IMR-90 (cell line): Measurements from ENCODE around the gene FBXW8. TPM values are rescaled to one million over a fixed set of nuclear protein-coding genes. Genes with fewer than 3 reads are reported as not detected.
A peak's percentile ranks its signal among the peaks of the same experiment; 100 is the strongest.

Experiments used
- ATAC-seq: fragments of 200-7000 bp; cut with Tn5 transposase; 2 replicates; pipeline ENCODE4 v1.9.1; 2020; ENCODE audit warnings: low read depth, mild to moderate bottlenecking, moderate library complexity
- BruUV-seq: library from RNA; stranded (reverse); fragments of 400-500 nt; replicated peaks from 2 replicates; lab custom pipeline; 2021; lab: Mats Ljungman, UMichigan
- CTCF ChIA-PET: fragments of 300-600 bp; formaldehyde crosslinking; extraction: SDS; loops from one replicate; lab custom pipeline; 2021; ENCODE audit warnings: antibody characterized with exemption; lab: Yijun Ruan, JAX
- POLR2A ChIA-PET: fragments of 300-600 bp; sonication (Branson Sonifier 250); formaldehyde crosslinking; loops from one replicate; lab custom pipeline; 2022; ENCODE audit warnings: antibody characterized with exemption; ENCODE audit not compliant: unreplicated experiment; lab: Charles Lee
- DNase-seq: peaks from one replicate; pipeline ENCODE4 v3.0.0; 2013
- H2AFZ ChIP-seq: replicated peaks from 2 replicates; pipeline ENCODE3; 2013; ENCODE audit warnings: low read length, mild to moderate bottlenecking; ENCODE audit not compliant: poor library complexity
- H2AK5ac ChIP-seq: 2 replicates; pipeline ENCODE4 v1.6.1; 2013; ENCODE audit warnings: low read depth, low read length, inconsistent platforms
- H2AK9ac ChIP-seq: replicated peaks from 2 replicates; pipeline ENCODE3; 2013; ENCODE audit warnings: mild to moderate bottlenecking, low read depth, low read length, moderate library complexity; ENCODE audit not compliant: poor library complexity
- H2BK120ac ChIP-seq: 2 replicates; pipeline ENCODE4 v1.6.1; 2013; ENCODE audit warnings: low read depth, low read length, inconsistent platforms
- H2BK15ac ChIP-seq: 3 replicates; pipeline ENCODE4 v1.6.1; 2013; ENCODE audit warnings: low read depth, low read length, inconsistent platforms
- H2BK20ac ChIP-seq: 2 replicates; pipeline ENCODE4 v1.6.1; 2013; ENCODE audit warnings: low read depth, mild to moderate bottlenecking, inconsistent platforms, low read length, moderate library complexity
- H2BK5ac ChIP-seq: 2 replicates; pipeline ENCODE4 v1.6.1; 2013; ENCODE audit warnings: mild to moderate bottlenecking, low read depth, low read length, inconsistent platforms; ENCODE audit not compliant: poor library complexity, severe bottlenecking
- H3K14ac ChIP-seq: replicated peaks from 2 replicates; pipeline ENCODE4 v1.6.1; 2013; ENCODE audit warnings: low read depth, low read length, inconsistent platforms
- H3K18ac ChIP-seq: 2 replicates; pipeline ENCODE4 v1.6.1; 2013; ENCODE audit warnings: low read depth, low read length, control low read depth
- H3K23ac ChIP-seq: 2 replicates; pipeline ENCODE4 v1.6.1; 2013; ENCODE audit warnings: low read depth, low read length, inconsistent platforms
- H3K27ac ChIP-seq: 2 replicates; pipeline ENCODE4 v1.5.1; 2013; ENCODE audit warnings: mild to moderate bottlenecking, control low read depth, low read length; ENCODE audit not compliant: insufficient read depth
- H3K27me3 ChIP-seq: 2 replicates; pipeline ENCODE4 v1.6.1; 2013; ENCODE audit warnings: low read length; ENCODE audit not compliant: control insufficient read depth, insufficient read depth
- H3K36me3 ChIP-seq: 2 replicates; pipeline ENCODE4 v1.6.1; 2013; ENCODE audit warnings: low read length, mixed read lengths; ENCODE audit not compliant: control insufficient read depth, insufficient read depth
- H3K4ac ChIP-seq: 2 replicates; pipeline ENCODE4 v1.6.1; 2013; ENCODE audit warnings: low read depth, low read length, inconsistent platforms
- H3K4me1 ChIP-seq: 2 replicates; pipeline ENCODE4 v1.6.1; 2013; ENCODE audit warnings: low read length, mixed read lengths; ENCODE audit not compliant: control insufficient read depth, insufficient read depth
- H3K4me2 ChIP-seq: 2 replicates; pipeline ENCODE4 v1.6.1; 2013; ENCODE audit warnings: low read depth, mild to moderate bottlenecking, control low read depth, low read length, moderate library complexity
- H3K4me3 ChIP-seq: 2 replicates; pipeline ENCODE4 v1.5.1; 2013; ENCODE audit warnings: low read depth, mild to moderate bottlenecking, control low read depth, low read length, moderate library complexity; ENCODE audit not compliant: insufficient read depth
- H3K56ac ChIP-seq: 2 replicates; pipeline ENCODE4 v1.6.1; 2013; ENCODE audit warnings: low read length, inconsistent platforms; ENCODE audit not compliant: insufficient read depth; ENCODE audit errors: extremely low read depth
- H3K79me1 ChIP-seq, 2 experiments: 2 replicates each; pipeline ENCODE4 v1.6.1; 2013; ENCODE audit warnings: low read length in 2 of 2, inconsistent platforms in 1 of 2, low read depth in 1 of 2
- H3K9ac ChIP-seq: 2 replicates; pipeline ENCODE4 v1.6.1; 2013; ENCODE audit warnings: low read depth, low read length, control low read depth
- H3K9me1 ChIP-seq: 2 replicates; pipeline ENCODE4 v1.6.1; 2013; ENCODE audit warnings: low read length, inconsistent platforms; ENCODE audit not compliant: insufficient read depth
- H3K9me3 ChIP-seq: 2 replicates; pipeline ENCODE4 v1.6.1; 2013; ENCODE audit warnings: low read length; ENCODE audit not compliant: control insufficient read depth, insufficient read depth
- H4K20me1 ChIP-seq: 2 replicates; pipeline ENCODE4 v1.6.1; 2013; ENCODE audit warnings: low read length, inconsistent platforms; ENCODE audit not compliant: insufficient read depth
- H4K5ac ChIP-seq: 2 replicates; pipeline ENCODE4 v1.6.1; 2013; ENCODE audit warnings: mild to moderate bottlenecking, low read depth, low read length, control low read depth
- H4K8ac ChIP-seq, 2 experiments: 2 replicates each; pipeline ENCODE4 v1.6.1; 2013; ENCODE audit warnings: low read depth in 2 of 2, low read length in 2 of 2, control low read depth in 1 of 2, inconsistent platforms in 1 of 2
- H4K91ac ChIP-seq: 2 replicates; pipeline ENCODE4 v1.6.1; 2013; ENCODE audit warnings: low read depth, low read length, inconsistent platforms; ENCODE audit not compliant: insufficient read depth
- CTCF ChIP-seq: conservative IDR thresholded peaks from 2 replicates; pipeline ENCODE4 v1.5.1; 2012; ENCODE audit warnings: mild to moderate bottlenecking, low read depth, low read length, improper control_type of control experiment
- MAZ ChIP-seq: IDR thresholded peaks from 2 replicates; pipeline ENCODE4 v1.6.1; 2012; ENCODE audit warnings: low read depth, mild to moderate bottlenecking, low read length, improper control_type of control experiment, moderate library complexity, borderline replicate concordance
- RAD21 ChIP-seq: IDR thresholded peaks from 2 replicates; pipeline ENCODE4 v1.6.1; 2012; ENCODE audit warnings: low read length, improper control_type of control experiment
- WGBS, 2 experiments: methylation state at CpG; one replicate each; pipeline versions ENCODE4 v1.1.5 to v1.1.7; 2013; ENCODE audit warnings: missing lambda C conversion rate in 2 of 2; ENCODE audit not compliant: insufficient read length in 1 of 2; ENCODE audit errors: extremely low coverage in 2 of 2; 5-methylcytosine and 5-hydroxymethylcytosine counted together
- dilution Hi-C: fragments of 300-500 bp; cut with HindIII; formaldehyde crosslinking; loops from one replicate; pipeline ENCODE4 v1.14.3; 2018; ENCODE audit warnings: low sequenced_read_pairs; ENCODE audit not compliant: unreplicated experiment
- in situ Hi-C: fragments of 300-500 bp; cut with MboI; formaldehyde crosslinking; loops from 3 replicates; pipeline ENCODE4 v1.14.3; 2019; ENCODE audit warnings: low sequenced_read_pairs, inconsistent platforms, mixed read lengths
- intact Hi-C: fragments of 100-400 bp; cut with micrococcal nuclease; formaldehyde crosslinking; loops from 2 replicates; pipeline ENCODE4 v1.10.0; 2022
- polyA plus RNA-seq, 3 experiments: library from polyadenylated mRNA; depleted of rRNA; stranded (reverse); fragments of >200 nt; gene quantifications; 2 replicates each; pipeline ENCODE4 v1.2.3, GENCODE V29; 2012; ENCODE audit warnings: low replicate concordance in 1 of 3
- total RNA-seq: library from RNA; depleted of rRNA; stranded (reverse); fragments of >200 nt; gene quantifications from 2 replicates; pipeline ENCODE4 v1.2.3, GENCODE V29; 2012

The FBXW8 gene
- total and polyA plus RNA-seq, 2 of the 4 experiments (the other 2 are of a cell fraction) = 20.3 to 25.8 TPM

- Histone ChIP-seq H3K9me1 (no peaks in the 10 kb centered on the region), H3K4me3 (no peak overlapping the region), H3K14ac (no peak overlapping the region), H4K20me1 (peaks cover 3% of the 10 kb centered on the region; the same call in 1 of the 2 replicates), H2BK20ac (no peak overlapping the region), H3K9ac (no peak overlapping the region), H2BK120ac (no peak overlapping the region), H4K91ac (no peak overlapping the region), H3K4me2 (no peak overlapping the region), H3K18ac (no peak overlapping the region), H3K4ac (no peak overlapping the region), H4K5ac (no peak overlapping the region), H2AK5ac (no peak overlapping the region), H2BK15ac (no peak overlapping the region), H3K36me3 (peaks cover 5% of the 10 kb centered on the region), H2AFZ (no peak overlapping the region), H2AK9ac (peak overlapping the region; percentile 71), H2BK5ac (no peak overlapping the region), H3K23ac (no peak overlapping the region; the same call in 1 of the 2 replicates), H3K79me1 (no peaks in the 10 kb centered on the region), H3K4me1 (peaks cover 2% of the 10 kb centered on the region; the same call in 1 of the 2 replicates), H3K56ac (no peak overlapping the region), H3K27me3 (peaks cover 7% of the 10 kb centered on the region; the same call in 1 of the 2 replicates), H3K27ac (no peak overlapping the region), H3K9me3 (no peaks in the 10 kb centered on the region), H4K8ac (no peak overlapping the region)
- in situ Hi-C loops = loop anchor here (25.0 kb wide), 1 partner anchor 804 kb away; no protein-coding TSS in a partner anchor
- intact Hi-C loops = no loop called here
- WGBS, 2 experiments = 51% methylated on average over 14 of the region's 24 CpGs; no CpG with 5 or more reads in 1 of the 2 experiments
- POLR2A ChIA-PET = no interaction called here
- DNase-seq (no peak), ATAC-seq (peak; percentile 16)
- no TSS peak for BruUV-seq
- dilution Hi-C loops = no loop called here
- CTCF ChIA-PET = no interaction called here
- TF ChIP-seq RAD21 (no peak), CTCF (no peak), MAZ (no peak)
Observed at GRCh38 chr12:117033382-117034221, 122.9 kb downstream of the FBXW8 start.
